NCI-H524 (cell line): ENCODE measurements around the gene CCDC91.
"Not testable (repeated sequence)": the region's sequence is repeated elsewhere in the genome, so short reads cannot be mapped to it uniquely, and the experiment has no call there.

ENCODE experiments used
- DNase-seq, 2 experiments: peaks; one replicate each; lab custom pipeline; 2025; lab: John Stamatoyannopoulos, UW

The CCDC91 gene

DNA sequence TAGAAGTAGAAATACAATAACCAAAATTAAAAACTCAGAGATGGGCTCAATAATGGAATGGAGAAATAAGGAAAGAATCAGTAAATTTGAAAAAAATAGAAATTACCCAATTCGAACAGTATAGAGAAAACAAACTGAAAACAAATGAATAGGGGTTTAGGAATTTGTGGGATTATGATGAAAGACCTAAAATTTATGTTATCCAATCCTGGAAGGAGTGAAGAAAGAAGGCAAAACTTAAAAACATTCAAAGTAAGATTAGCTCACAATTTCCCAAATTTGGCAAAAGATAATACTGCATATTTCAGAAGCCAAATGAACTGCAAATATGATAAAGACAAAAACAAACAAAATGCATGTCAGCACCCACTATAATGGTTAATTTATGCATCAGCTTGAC lies 177.1 kb downstream of the CCDC91 start:
- DNase-seq, result no peak

DNA sequence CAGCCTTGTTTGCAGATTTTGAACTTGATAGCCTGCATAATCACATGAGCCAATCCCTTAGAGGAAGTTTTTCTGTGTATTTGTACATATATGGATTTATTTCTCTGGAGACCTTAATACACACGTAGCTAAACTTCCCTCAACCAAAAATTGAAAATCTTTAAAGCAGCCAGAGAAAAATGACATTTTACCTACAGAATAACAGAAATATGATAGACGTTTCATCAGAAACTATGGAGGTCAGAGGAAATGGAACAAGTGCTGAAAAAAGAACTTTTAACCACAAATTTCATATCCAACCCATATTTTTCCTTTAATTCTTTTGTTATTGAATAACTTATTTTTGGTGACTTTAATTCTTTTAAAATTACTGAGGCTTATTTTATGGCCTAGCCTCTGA lies 177.7 kb downstream of the CCDC91 start:
- no peak for DNase-seq

DNA sequence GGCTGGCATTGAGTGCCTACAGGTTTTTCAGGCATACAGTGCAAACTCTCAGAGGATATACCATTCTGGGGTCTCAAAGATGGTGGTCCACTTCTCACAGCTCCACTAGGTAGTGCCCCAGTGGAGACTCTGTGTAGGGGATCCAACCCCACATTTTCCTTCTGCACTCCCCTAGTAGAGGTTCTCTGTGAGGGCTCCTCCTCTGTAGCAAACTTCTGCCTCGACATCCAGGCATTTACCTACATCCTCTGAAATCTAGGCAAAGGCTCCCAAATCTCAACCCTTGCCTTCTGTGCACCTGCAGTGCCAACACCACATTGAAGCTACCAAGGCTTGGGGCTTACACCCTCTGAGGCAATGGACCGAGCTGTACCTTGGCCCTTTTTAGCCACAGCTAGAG lies 179.2 kb downstream of the CCDC91 start:
- DNase-seq, result no peak

DNA sequence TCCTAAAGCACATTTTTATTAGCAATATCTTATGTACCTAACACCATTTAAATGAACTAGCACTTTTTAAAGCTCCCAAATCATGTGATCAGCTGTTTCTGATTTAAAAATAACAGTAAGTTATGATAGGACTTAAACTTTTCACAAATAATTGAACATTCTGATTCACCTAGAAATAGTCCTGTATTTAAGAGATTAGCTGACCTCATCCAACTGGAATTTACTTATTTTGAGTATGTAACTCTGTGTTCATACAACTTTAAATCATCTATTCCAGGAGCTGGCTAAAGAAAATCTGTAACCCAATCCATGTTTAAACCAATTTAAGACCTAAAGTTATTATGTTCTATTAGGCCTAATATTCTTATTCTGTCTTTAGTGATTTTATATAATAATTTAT lies 184.3 kb downstream of the CCDC91 start:
- no peak for DNase-seq

DNA sequence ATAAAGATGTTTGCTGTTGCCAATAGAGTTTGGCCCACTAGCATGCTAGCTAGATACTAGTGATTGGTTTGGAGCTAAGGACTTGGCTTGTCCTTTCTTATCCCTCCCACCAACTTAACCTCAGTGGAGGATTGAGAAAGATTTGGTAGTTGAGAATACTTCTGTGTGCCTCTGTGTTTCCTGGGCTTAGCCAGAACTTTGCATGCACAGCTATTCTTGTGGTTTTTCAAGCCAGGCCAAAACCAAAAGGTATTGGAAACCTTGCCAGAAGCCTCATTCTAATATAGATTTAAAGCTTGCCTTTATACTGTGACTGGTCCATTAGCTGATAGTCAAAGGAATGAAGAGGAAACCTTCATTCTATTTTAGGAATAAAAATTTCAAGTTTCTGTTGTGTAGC lies 188.5 kb downstream of the CCDC91 start:
- DNase-seq, result no peak

DNA sequence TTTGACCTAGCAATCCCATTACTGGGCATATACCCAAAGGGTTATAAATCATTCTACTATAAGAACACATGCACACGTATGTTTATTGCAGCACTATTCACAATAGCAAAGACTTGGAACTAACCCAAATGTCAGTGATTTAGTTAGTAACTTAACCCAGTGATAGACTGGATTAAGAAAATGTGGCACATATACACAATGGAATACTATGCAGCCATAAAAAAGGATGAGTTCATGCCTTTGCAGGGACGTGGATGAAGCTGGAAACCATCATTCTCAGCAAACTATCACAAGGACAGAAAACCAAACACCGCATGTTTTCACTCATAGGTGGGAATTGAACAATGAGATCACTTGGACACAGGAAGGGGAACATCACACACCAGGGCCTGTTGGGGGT lies 189.5 kb downstream of the CCDC91 start:
- DNase-seq, result not testable (repeated sequence)

DNA sequence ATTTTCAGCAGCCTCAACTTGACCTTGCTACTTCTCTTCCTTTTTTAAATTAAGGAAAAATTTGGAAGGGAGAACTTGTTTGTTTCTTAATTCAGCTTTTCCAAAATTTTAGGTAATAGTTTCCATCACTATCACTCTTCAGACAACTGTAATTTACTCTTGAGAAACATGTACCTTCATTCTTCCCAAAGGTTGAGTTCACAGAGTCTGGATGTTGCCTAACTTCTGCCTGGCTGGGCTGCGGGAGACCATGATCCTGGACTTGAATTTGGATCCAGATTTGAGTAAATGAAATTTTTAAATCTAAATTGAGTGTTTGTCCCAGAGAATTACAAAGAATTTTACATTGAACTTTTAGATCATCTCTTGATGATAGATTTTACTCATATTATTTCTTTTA lies 193.1 kb downstream of the CCDC91 start:
- no peak for DNase-seq

DNA sequence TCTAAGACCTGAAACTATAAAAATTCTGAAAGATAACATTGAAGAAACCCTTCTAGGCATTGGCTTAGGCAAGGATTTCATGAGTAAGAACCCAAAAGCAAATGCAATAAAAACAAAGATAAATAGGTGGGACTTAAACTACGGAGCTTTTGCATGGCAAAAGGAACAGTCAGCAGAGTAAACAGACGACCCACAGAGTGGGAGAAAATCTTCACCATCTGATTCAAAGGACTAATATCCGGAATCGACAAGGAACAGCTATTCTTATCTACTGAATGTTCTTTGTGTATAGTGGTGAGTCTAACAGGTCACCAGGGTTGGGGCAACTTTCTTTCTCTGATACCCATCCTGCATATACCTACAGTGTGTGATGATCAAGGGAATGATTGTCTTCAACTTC lies 198.6 kb downstream of the CCDC91 start:
- DNase-seq, result no peak

DNA sequence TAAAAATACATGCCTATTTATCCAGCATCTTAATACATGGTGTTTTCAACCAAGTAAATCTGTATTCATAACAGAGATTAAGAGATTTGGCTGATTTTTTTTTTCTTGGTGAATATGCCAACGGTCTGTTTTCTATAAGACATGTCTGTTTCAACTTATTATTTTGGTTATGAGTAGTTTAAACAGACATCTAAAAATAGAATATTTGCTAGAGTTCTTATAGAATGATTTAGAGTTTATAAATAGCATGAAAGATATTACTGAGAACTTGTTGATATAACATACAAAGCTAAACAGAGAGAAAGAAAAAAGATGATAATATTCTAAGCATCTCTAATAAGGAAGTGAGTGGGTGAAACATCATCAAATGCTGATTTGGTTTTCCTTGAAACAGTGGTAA lies 199.9 kb downstream of the CCDC91 start:
- no peak for DNase-seq

DNA sequence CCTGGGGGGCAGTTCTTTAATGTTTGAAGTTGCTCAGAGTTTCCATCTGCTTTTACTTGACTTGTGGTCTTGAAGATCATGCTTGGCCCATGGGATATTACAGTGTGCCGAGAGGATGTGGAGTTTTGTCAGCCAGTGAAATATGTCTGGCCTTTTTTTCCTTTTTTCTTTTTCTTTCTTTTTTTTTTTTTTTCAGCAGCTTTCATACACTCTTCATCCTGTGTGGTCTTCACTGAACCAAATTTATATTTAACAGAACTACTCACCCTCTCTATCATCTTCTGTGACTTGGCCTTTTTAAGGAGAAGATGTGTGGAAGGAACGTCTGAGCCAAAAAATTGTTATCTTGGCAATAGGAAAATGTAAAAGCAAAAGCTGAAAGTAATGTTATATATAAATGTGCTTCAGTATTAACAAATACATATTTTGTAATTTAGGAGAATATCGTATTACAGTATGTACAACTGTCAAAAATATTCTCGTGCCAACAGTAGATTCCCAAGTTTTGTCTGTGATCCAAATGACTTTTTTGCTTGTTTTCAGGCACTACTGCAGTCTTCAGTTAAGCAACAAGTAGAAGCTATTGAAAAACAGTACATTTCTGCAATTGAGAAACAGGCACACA lies 200.6 kb downstream of the CCDC91 start:
- no peak for DNase-seq

DNA sequence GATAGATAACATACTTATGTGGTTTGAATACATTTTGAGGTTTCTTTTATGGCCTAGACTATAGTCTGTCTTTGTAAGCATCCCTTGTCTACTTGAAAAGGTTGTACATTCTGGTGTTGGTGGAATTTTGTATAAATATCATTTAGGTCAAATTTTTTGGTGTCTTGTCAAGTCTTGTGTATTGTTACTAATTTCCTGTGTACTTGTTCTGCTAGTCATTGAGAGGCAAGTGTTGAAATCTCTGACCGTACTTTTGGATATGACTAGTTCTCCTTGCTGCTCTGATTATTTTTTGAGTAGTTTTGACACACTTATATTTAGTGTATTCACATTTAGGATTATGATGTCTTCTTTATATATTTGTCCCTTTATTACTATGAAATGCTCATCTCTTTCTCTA lies 219.6 kb downstream of the CCDC91 start:
- DNase-seq, result no peak

DNA sequence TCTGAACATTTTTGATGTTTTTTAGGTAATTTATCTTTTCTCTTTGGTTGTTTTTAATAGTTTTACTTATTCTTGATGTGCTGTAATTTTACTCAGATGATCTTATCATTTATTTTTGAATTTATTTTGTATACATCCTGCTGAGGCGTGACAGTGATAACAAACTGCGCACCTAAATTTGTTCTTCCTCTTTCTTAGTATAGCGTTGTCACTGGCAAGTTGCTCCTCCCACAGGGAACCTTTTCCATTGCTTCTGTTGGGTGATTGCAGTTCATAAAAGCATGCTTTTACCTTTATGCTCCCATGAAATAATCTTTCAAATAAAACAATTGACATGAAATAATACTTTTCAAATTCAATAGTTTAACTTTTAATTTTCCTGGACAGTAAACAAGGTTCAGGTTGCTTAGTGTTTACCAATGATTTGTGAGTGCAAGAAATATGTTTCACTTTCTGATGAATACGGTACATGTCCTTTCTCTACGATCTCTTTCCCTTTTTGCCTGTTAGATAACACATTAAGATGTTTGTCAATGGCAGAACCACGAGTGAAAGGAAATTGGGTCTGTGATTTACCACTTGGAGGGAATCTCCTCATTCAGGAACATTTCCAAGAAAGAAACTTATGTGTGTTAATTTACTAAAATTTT lies 223.3 kb downstream of the CCDC91 start:
- no peak for DNase-seq

DNA sequence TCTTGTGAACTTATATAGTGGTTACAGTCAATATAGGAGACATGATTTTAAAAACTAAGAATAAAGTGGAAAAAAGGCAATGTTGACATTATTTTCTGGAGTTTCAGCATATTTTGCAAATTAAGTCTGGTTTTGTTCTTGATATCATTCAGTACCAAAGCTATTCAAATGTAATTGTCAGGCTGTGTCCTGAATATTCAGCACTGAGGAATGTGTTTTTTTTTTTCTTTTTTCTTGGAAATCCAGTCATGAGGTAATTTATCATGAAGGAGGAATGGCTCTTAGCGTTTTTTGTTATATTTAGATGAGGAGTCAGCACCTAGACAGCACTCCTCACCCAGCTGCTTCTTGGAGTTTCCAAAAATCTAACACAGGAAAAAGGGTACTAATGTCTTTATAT lies 225.5 kb downstream of the CCDC91 start:
- DNase-seq, result no peak

DNA sequence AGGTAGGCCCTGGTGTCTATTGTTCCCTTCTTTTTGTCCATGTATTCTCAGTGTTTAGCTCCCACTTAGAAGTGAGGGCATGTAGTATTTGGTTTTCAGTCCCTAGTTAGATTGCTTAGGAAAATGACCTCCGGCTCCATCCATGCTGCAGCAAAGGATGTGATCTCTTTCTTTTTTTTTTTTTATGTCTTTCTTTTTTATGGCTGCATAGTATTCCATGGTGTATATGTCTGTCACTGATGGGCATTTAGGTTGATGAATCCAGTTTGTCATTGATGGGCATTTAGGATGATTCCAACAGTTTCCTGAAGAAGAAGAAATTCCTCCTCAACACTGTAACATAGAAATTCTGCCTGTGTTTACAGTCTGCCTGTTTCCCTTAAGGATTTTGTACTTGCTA lies 231.1 kb downstream of the CCDC91 start:
- no peak for DNase-seq

DNA sequence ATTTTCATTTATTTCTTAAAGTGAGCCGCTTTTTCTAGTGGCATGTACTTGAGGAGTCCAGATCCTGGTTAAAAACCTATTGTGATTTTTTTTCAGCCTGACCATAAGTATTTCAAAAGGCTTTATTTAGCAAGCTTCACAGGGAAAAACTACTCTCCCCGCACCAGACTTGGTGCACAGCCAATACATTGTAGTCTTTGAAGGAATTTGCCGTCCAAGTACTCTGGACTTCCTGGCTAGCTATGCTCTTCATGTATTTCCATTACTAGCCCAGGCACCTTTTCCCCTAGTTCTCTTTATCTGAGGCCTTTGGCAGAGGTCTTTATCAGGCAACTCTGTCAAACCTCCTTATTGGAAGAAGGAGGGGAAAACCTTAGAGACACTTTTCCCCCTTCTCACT lies 234.7 kb downstream of the CCDC91 start:
- DNase-seq, result no peak

DNA sequence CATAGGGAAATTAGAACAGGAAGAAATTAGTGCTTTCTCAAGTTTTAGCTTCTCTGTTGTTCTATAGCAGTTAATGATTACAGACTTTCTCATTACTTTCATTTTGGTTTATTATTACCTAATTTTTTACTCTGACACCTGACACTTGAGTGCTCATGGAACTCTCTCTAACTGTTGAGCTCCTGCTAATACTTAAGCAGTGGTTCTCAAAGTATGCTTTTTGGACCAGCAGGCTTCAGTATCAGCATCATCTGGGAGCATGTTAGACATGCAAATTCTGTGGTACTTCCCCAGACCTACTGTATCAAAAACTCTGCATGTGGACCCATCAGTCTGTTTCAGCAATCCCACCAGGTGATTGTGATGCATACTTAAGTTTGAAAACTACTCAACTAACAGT lies 235.3 kb downstream of the CCDC91 start:
- DNase-seq, result no peak

DNA sequence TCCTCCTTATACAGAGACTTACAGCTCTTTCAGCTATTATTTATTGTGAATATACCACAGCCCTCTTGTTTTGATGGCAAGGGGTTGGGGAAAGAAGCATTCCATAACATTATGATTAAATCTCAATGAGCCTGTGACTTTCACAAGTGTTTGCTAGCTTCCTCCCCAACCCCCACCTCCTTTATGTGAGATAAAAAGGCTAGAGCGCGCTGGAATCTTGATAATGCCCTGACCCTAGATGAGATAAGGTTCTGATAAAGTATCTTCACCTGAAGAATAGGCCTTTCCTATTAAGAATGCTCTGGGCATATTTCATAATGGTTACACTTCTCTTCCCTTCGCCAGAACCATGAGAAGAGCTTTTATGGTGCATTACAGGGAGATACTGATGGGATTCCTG lies 236.8 kb downstream of the CCDC91 start:
- no peak for DNase-seq

DNA sequence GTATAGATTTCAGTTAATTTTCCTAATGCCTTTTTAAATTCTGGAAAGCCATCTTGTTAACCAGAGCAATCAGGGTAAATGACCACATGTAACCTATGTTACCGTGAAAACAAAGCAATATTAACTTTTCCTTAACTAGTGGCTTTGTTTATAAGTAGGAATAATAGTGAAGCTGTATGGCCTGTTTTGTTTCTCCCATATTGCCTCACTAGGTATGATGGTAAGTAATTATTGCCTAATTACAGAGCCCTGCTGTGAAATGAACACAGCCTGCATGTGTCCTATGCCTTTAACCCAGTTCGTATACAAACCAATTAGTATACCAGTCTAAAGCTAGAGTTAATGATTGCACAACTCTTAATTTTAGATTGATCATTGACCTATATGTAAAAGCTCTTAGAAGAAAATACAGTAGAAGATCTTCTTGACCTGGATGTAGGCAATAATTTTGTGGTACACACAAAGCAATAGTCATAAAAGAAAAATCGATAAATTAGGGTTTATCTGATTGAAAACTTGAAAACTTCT lies 249.9 kb downstream of the CCDC91 start:
- no peak for DNase-seq

DNA sequence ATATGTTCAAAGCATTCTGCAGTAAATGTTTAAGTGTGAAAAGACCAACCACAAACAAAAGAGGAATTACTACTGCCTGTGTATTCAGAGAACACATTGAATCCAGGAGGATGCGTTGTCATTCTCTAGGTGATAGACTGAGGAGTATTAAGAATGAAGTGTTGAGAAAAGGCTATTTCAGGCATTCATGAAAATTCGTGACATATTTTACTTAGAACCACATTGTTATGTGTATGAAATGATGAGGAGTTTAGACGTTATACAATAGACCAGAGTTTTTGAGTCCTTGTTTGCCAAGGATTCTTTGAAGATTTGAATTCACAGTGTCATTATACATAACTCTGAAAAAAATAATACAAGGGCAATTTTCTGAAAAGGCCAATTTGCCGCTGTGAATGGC lies 251.8 kb downstream of the CCDC91 start:
- no peak for DNase-seq

DNA sequence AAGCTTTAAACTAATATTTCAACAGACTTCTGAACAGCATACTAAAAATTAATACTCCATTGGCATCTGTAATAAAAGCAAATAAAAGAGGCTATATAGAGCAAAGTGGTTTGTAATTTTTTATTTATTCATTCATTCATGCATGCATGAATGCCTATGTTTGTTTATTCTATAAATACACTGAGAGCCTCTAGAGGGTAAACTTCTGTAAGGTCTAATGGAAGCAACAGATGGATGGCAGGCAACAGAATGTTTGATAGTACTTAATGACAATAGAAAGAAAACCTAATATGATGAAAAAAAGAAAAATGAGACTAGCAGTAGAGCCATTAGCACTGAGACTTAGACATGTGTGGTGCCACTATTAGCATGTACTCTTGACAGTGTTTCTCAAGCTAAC lies 253.1 kb downstream of the CCDC91 start:
- no peak for DNase-seq

DNA sequence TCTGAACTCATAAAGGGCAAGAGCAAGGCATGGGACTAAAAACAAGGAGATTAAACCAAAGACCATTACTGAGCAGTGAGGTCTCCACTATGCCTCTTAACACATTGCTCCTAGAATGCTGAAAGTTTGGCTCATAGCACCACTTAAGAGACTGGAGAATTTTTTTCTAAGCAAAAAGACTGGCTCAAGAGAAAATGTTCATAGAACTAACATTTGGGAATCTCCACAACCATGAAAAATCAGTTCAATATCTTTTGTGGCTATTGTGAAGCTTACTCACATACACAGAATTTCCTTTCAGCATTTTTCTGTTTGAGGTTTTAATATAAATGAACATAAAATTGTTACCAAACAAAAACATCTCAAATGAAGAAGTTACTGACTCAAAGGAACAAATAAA lies 255.8 kb downstream of the CCDC91 start:
- DNase-seq, result no peak

DNA sequence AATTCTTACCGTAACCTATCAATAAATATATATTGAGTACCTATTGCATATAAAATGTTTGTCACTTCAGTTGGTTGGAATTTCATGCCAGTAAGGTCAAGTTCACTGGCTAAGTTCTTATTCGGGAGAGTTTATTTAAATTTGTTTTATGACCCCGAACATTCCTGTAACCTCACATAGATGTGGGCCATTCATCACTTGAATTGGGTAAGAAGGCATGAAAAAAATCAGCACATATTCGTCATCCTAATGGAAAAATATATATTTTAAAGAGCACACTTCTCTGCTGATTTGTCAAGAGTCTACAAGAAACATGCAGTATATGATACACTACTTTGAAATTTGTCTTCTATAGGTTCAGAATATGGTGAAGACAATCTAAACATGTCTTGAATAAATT lies 263.4 kb downstream of the CCDC91 start:
- no peak for DNase-seq

DNA sequence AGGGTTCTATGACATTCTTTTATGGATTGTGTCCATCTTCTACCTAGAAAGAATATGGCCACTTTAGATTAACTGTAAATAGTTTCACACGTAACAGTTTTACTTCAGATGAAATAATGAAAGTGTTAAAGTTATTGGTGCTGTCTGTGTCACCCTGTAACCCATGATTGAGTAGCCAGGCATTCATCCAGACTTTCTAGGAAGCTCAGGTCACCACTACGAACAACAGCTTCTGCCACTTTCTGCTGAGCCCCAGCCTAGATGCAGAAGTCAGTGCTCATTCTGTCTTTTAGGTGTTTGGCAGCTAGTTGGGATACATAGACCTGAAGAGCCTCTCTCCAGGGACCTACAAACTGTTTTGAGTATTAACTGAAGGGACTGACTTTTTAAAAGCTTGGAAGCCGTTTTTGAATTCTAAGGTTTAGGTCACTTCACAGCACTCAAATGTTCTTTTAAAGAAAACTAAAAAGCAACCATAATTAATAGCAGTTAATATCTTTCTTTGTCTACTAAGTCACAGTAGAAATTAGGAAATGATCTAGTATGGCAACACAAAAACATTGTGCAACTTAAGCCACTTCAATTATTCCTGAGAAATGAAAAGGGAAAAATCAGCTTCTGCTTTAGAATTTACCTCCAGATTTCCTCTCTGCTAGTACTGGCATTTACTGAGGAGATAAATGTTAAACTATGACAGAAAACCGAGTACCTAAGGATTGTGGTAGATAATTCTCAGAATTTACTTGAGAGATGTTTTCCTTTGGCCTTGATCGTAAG lies 266.9 kb downstream of the CCDC91 start:
- DNase-seq, result no peak
